Hematopoietic multipotent progenitor cell treated with erythropoietin and hydrocortisone succinate and interleukin-3 and kit ligand, for 4 days (in vitro differentiated cells): ENCODE data around the gene RNASEL.
A peak's percentile ranks its signal among the peaks of the same experiment; 100 is the strongest.

Experiments
- DNase-seq: peaks from one replicate; pipeline ENCODE4 v3.0.0-alpha.2; 2015

Gene RNASEL

GRCh38 chr1:182600036-182600713 is 11.1 kb upstream of the RNASEL start:
- no peak for DNase-seq

DNA sequence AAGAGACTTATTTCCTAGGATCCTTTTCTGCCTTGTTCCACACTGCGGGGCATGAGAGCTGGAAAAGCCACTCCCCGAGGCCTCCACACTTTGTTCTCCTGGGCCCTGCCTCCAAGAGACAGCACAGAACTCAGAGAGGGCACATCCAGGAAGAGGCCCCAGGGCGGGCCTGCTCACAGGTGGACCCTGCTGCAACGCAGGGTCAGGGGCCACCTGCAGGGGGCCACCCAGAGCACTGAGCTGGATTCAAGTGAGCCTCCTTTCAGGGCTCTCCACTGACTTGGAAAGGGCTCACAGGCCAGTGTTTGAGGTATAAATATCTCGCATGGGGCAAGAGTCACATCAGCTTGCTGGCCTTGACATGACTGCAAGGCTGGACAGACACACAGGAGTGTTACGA is 10.3 kb upstream of the RNASEL start:
- peak; percentile 57 for DNase-seq

GRCh38 chr1:182598296-182598695 is 9.2 kb upstream of the RNASEL start:
- no peak for DNase-seq

DNA sequence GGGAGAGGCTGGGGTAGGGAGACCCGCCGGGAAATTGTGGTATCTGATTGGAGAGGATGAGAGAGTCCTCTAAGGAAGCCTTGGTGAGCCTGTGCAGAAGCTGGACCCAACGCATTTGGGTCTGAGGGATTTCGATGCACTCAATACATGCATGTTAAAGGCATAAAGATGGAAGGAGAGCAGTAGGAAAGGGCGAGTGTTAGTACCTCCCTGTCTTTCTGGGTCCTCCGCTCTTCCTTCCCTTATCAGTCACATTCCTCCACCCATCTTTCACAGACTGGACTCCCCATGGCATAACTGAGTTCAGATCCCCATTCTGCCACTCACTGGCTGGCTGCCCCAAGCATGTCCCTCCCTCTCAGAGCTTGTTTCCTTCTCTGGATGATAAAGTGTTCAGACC is 7.9 kb upstream of the RNASEL start:
- DNase-seq = no peak

GRCh38 chr1:182595641-182596240 is 6.7 kb upstream of the RNASEL start:
- DNase-seq = peak; percentile 82

DNA sequence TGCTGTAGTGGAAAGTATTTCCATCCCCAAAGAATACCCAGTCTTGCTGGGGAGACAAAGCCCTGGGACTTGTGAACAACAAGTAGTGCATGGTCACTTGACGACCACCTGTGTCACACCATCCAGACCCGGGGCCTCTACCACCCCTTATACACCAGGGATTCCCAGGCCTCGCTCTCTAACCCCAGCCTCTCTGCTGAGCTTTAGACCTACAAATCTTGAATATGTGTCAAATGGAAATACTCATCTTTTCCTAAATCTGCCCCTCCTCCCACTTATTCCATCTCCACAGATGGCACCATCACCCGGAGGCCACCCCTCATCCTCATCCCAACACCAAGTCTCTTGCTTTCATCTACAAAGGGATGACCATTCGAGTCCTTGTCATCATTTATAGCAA is 875 bp upstream of the RNASEL start:
- no peak for DNase-seq

DNA sequence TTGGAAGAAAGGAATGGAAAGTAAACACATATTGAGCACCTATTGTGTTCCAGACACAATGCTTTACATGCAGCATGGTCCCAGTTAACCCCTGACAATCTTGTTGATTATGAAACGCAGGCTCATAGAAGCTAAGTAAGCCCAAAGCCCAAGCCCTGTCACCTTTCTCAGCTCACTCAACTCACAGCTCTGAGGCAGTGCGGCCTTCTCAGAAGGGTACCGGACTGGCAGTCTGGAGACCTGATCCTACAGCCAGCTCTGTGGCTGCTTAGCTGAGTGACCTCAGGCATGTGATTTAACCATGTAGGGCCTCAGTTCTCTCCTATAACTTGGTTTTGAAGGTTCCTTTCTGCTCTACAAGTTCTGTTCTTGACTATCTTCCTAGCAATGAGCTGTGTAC is 464 bp upstream of the RNASEL start:
- DNase-seq = no peak

- DNase-seq = no peak
Observed at GRCh38 chr1:182587666-182588499, 1.2 kb downstream of the RNASEL start.

- DNase-seq = no peak
Observed at GRCh38 chr1:182587093-182587492, 2.0 kb downstream of the RNASEL start.

- no peak for DNase-seq
Observed at GRCh38 chr1:182586380-182586779, 2.7 kb downstream of the RNASEL start.

GRCh38 chr1:182584746-182585145 is 4.3 kb downstream of the RNASEL start:
- no peak for DNase-seq

- DNase-seq = no peak
Observed at GRCh38 chr1:182580736-182581135, 8.3 kb downstream of the RNASEL start.

GRCh38 chr1:182575540-182576149 is 13.4 kb downstream of the RNASEL start:
- peak; percentile 14 for DNase-seq

DNA sequence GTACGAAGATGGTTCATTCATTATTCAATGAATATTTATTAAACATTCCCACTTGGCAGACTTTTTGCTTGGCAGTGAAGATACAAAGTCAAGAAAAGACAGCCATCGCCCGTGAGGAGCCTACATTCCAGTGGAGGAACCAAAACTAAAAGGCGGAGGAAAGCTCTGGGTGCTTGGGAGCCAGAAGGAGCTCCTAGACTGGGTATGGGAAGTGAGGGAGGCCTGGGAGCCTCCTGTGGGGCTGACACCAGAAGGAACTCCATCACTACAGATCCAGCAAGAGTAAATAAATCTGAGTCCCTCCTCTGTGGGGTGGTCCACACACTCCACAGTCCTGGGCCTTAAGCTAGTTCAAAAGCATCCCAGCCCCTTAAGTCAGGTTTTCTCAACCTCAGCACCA is 14.9 kb downstream of the RNASEL start:
- no peak for DNase-seq

GRCh38 chr1:182570611-182570970 is 18.5 kb downstream of the RNASEL start:
- DNase-seq = no peak

DNA sequence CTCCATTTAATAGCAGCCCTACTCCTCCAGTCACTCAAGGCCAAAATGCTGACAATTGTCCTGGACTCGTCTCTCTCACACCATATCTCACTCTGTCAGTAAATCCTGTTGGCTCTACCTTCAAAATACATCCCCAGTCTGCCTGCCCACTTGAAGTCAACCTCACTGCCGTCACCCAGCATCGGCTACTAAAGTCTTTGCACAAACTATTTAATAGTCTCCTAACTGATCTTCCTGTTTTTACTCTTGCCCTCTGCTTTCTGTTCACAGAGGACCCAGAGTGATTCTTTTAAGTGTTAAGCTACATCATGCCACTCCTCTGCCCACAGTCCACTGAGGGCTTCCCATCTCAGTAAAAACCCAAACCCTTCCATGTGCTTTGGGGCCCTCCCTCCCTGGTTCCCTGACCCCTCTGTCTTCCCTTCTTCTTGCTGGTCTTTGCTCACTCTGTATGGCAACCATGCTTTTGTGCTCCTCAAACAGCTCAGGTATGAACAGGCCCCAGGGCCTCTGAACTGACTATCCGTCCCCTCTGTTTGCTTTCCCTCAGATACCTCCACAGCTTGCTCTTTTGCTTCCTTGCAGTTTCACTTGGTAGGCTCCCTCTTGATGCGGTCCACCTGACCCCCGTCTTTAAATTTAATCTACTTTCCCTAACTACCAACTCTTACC is 19.0 kb downstream of the RNASEL start:
- DNase-seq = no peak

DNA sequence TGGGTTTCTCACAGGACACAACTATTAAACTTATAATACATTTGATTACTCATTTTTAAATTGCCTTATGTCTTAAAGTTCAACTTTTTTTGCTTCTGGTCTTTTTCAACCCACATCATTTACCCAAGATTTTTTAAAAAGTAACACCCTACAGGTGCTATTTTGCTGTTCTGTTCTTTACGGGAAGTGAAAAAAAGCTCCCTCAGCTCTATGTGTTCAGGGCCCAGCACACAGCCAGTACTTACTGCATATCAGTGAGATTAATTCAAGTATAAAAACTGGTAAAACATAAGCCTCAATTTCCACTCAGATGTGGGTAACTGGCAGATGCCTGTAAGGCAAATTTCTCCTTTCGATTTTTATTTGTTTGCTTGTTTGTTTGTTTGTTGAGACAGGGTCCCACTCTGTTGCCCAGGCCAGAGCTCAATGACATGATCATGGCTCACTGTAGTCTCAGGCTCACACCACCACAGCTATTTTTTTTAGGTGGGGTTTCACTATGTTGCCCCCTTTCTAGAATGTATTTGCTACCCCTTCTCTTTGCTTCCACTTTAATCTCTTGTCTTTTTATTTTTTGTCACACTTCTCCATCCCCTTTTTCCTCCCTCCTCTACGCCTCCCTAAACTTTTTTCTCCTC is 20.3 kb downstream of the RNASEL start:
- DNase-seq = no peak

DNA sequence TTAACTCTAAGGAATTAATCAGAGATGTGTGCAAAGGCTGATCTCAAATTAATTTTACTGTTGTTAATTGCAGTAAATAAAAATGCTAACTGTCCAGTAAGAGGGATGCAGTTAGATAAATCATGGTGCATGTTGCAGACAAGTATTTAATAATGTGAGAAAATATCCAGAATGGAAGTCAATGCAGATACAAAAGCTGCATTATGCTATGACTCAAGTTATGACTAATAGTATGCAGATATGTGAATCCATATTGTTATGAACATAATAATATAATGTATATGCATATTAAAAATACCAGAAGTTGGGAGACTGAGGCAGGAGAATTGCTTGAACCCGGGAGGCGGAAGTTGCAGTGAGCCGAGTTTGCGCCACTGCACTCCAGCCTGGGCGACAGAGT is 21.4 kb downstream of the RNASEL start:
- no peak for DNase-seq

GRCh38 chr1:182565537-182565936 is 23.5 kb downstream of the RNASEL start:
- no peak for DNase-seq

DNA sequence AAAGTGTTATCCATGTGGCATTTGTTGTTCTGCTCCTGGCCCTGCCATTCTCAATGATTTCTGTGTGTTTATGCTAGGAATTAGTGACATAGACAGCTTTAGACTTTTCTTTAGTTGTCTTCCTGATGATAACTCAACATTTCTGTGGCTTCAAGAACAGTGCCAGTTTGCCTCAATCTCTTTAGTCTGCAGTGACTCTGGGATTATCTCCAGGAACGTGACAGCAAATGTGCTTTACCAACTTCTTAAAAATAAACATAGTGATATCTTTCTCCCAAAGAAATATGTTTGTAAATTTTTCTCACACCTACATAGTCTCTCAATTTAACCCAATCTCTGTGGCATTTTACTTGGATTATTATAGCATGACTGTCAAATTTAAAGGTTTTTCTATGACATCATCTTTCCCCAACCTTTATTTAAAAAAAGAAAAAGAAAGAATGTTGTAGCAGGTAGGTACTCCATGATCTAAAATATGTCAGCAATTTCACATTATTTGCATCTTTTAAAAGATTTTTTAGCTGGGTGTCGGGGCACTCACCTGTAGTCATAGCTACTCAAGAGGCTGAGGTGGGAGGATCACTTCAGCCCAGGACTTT is 24.6 kb downstream of the RNASEL start:
- no peak for DNase-seq

GRCh38 chr1:182563095-182563494 is 26.0 kb downstream of the RNASEL start:
- DNase-seq = peak; percentile 37

DNA sequence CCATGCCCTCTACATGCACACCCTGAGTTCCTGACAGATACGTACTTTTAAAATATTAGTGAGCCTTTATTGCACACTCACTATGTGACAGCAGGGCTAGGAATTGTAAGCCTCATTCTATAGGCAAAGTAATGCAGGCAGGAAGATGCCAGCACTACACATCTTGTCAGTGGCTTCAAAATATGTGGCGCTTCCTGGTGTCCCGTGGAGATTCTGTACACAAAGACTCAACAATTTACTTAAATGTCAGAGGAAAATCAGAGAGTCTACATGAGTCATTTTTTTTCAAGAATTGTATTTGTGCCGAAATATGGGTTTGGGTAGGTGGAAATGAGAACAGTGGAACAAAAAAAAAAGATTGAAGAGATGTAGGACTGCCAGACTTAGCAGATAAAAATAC is 27.6 kb downstream of the RNASEL start:
- no peak for DNase-seq
